Measurements from ENCODE around the gene PTCD2.

PTCD2 gene, protein sequence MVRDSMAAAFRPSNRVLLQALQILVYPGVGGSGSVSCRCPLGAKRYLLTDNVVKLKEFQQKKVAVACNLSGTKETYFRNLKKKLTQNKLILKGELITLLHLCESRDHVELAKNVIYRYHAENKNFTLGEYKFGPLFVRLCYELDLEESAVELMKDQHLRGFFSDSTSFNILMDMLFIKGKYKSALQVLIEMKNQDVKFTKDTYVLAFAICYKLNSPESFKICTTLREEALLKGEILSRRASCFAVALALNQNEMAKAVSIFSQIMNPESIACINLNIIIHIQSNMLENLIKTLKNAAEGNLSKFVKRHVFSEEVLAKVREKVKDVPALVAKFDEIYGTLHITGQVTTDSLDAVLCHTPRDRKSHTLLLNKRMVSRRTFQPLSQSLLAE

DNA sequence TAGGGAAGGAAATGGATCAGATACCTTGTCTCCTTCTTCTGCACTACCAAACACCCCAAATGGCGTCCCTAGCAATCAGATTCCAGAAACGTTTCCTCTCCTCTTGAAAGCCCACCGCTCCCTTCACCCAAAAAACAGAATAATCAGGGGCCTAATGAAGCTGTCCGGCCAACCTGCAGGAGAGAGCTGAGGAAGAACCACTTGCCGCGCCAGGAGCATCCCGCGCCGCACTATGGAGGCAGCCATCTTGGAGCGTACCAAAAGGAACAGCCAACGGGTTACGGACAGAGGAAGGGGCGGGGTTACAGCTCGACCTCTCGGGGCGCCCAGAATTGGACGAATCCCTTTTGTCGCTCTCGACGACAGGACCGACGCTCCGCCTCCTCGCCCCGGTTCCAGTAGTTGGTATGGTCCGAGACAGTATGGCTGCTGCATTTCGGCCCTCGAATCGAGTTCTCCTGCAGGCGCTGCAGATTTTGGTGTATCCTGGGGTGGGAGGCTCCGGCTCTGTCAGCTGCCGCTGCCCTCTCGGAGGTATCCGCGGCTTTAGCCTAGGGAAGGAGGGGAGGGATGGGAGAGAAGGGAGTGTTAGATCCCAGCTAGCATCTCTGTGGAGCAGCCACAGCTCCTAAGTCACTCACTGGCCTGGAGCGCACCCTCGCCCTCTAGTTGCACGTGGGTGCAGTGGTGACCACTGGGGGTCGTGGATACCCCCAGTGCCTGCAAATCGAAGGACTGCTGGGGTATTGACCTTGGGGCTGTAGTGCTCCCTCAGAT is at the start of gene PTCD2, which contains the start of gene MRPS27:
Gene PTCD2 (plus strand): TSS at position 398 of the 777 bp plus-strand sequence. CDS start 10 bp downstream, at position 408.
Gene MRPS27 (minus strand): TSS at position 265 of the 777 bp plus-strand sequence. CDS start 19 bp downstream, at position 246.
- DNase-seq (ENCODE audit: low spot score) = peak; percentile 99

DNA sequence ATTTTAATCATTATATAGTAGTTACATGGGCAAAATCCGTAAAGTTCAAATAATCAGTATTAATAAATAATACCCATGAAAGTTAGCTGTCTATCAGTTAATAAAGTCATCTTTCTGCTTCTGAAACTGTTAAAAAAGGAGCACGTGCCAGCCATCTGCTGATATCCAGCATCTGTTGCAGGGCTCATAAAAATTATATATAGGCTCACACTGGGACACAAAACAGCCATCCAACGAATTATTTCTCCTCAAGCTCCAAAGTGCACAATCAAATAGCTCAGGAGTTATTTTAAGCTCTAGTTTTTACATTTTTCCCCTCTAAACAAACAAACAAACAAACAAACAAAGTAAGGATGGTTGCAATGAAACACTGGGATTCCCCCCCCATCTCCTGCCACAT is 48.5 kb upstream of the PTCD2 start:
- no peak for DNase-seq (ENCODE audit: low spot score)

DNA sequence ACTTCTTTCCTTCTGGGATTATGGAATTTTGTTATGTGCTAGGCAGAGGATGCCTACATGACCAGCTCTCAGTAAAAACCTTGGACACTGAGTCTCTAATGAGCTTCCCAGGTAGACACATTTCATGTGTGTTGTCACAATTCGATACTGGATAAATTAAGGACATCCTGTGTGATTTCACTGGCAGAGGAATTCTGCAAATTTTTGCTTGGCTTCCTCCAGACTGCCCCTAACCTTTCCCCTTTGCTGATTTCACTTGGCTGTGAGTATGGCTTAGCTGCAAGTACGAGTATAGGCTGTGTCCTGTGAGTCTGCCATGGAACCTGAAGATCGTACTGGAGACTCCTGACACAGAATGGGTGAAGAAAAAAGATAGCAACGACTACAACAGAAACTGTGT is 47.8 kb upstream of the PTCD2 start:
- no peak for DNase-seq (ENCODE audit: low spot score)

DNA sequence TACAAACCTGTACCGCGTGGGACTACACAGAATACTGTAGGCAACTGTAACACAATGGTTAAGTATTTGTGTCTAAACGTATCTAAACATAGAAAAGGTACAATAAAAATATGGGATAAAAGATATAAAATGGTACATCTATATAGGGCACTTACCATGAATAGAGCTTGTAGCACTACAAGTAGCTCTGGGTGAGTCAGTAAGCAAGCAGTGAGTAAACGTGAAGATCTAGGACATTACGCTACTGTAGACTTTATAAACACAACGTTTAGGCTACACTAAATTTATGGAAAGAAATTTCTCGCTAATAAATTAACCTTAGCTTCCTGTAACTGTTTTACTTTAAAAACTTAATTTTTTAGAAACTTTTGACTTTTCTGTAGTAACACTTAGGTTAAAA is 46.6 kb upstream of the PTCD2 start:
- DNase-seq (ENCODE audit: low spot score) = no peak

GRCh38 chr5:72276219-72276752 is 43.9 kb upstream of the PTCD2 start:
- no peak for DNase-seq (ENCODE audit: low spot score)

GRCh38 chr5:72280581-72281069 is 39.5 kb upstream of the PTCD2 start:
- DNase-seq (ENCODE audit: low spot score) = peak; percentile 62

DNA sequence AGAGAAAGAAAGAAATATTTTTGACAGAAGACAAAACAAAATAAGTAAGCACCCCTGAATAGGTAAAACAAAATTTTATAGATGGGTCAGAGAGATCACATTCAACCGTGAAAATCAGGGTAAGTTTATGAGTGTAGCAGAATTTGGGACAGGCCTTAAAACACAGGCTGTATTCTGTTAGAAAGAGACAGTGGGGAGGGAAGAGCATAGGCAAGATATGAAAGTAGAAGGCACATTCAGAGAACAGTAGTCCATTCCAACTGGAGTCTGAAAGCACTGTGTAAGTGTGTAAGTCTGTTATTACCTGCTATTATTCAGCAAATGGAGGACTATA is 38.8 kb upstream of the PTCD2 start:
- no peak for DNase-seq (ENCODE audit: low spot score)

- peak; percentile 75 for DNase-seq (ENCODE audit: low spot score)
These were observed 38.2 kb upstream of the PTCD2 start for GRCh38 chr5:72281764-72282499.

- DNase-seq (ENCODE audit: low spot score) = no peak
These were observed 37.3 kb upstream of the PTCD2 start for GRCh38 chr5:72282878-72283277.

GRCh38 chr5:72283358-72283757 is 36.8 kb upstream of the PTCD2 start:
- DNase-seq (ENCODE audit: low spot score) = no peak

GRCh38 chr5:72284559-72285423 is 35.4 kb upstream of the PTCD2 start:
- no peak for DNase-seq (ENCODE audit: low spot score)

- no peak for DNase-seq (ENCODE audit: low spot score)
These were observed 34.8 kb upstream of the PTCD2 start for GRCh38 chr5:72285424-72285821.

GRCh38 chr5:72286798-72287197 is 33.4 kb upstream of the PTCD2 start:
- no peak for DNase-seq (ENCODE audit: low spot score)

DNA sequence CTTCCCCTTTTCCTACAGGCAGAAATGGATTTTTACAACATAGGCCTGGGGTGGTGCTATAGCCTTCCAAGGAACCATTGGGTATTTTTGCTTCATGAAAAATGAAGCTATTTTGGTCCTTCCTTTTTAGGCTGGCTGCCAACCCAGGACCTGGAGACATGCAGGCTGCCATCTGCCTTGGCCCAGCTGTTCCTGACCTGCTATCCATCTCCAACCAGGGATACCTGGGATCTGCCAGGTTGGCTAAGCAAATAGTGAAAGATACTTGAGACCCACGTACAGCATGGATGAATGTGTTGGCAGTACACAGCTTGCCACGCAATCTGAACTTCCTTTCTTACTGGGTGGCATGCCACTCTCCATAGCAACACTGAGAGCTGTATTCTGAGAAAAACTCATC is 31.2 kb upstream of the PTCD2 start:
- no peak for DNase-seq (ENCODE audit: low spot score)

DNA sequence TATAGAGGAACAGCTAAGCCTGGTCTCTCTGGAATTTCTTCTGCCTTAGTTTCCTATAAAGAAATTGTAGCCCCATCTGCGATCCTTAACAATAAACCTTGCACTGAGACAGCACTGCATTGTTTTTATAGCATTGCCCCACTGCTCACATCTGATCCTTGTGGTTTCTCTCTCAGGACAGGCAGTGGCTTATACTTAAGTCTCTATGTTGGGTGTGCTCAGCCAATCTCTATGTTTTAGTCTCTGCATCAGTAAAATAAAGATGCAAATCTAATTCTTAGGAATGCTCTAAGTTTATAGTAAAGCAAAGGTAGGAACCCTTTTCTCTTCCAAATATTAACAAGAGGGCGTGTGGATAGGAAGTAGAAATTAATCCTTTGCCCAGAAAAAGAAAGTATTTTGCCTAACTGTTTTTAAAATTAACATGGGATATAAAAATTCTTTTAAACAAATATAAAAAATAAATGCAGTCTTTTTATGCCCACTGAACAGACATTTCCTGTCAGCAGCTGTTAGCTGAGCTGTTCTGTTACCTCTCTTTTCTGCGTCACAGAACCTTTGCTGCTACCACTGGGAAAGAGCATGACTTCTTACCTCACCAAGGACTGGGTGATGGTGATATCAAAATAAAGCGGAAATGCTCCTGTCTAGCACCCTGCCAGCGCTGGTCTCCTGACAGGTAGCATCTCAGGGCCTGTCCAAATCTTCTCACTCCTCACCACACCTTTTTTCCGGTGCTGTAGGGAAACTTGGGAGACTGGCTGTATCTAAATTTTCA is 29.6 kb upstream of the PTCD2 start:
- DNase-seq (ENCODE audit: low spot score) = no peak

- DNase-seq (ENCODE audit: low spot score) = no peak
These were observed 28.6 kb upstream of the PTCD2 start for GRCh38 chr5:72291601-72292000.

GRCh38 chr5:72292411-72292810 is 27.8 kb upstream of the PTCD2 start:
- no peak for DNase-seq (ENCODE audit: low spot score)

- no peak for DNase-seq (ENCODE audit: low spot score)
These were observed 26.6 kb upstream of the PTCD2 start for GRCh38 chr5:72293495-72294055.

DNA sequence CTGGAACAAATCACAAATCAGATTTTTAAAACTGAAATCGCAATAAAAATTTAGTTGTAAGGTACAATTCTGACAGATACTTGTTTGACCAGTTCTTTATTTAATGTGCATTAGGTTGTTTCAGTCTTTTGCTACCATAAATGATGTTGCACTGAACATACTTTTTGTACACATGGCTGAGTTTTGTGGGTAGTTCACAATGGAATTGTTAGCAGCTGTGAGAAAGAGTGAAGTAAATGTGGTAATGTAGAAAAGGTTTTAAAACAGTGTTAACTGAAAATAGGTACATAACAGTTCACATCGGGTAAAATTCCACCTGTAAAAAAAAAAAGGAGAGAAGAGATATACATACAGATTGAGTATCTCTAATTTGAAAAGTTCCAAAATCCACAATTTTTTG is 25.7 kb upstream of the PTCD2 start:
- no peak for DNase-seq (ENCODE audit: low spot score)

- DNase-seq (ENCODE audit: low spot score) = no peak
These were observed 24.6 kb upstream of the PTCD2 start for GRCh38 chr5:72295539-72295938.
